ENCODE data around the gene DERA.
"Not testable (repeated sequence)": the region's sequence is repeated elsewhere in the genome, so short reads cannot be mapped to it uniquely, and the experiment has no call there.

Gene DERA

GRCh38 chr12:16043480-16043879 lies 132.3 kb downstream of the DERA start:
- no peaks in the 10 kb centered on the region for H3K27me3 ChIP-seq (ENCODE audit: insufficient read depth, low read length)
- H3K4me3 ChIP-seq (ENCODE audit: low read length), result no peak overlapping the region
- no peaks in the 10 kb centered on the region for H3K36me3 ChIP-seq (ENCODE audit: insufficient read depth, low read length)
- no peaks in the 10 kb centered on the region for H3K4me1 ChIP-seq (ENCODE audit: insufficient read depth, low read length)
- H3K9me3 ChIP-seq (ENCODE audit: low read length), result peaks cover 2% of the 10 kb centered on the region
- H2AFZ ChIP-seq (ENCODE audit: low read depth, low read length), result no peak overlapping the region

DNA sequence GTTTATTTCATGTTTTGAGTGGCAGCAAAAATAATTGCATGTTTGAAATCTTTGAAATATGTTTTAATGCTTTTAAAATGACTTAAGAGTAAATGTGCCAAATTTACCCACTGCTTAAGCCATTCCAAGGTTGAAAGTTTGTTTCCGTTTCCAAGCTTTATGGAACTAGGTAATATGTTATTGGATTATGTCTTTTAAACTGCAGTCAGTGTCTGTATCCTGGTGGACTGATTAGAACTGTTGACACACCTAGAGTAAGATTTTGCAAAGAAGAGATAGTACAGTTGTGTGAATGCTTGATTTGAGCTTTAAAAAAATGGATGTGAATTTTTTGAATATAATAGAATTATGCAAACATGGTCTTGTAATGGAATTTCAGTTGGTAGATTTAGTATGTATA lies 135.1 kb downstream of the DERA start:
- Histone ChIP-seq H3K36me3 (ENCODE audit: insufficient read depth, low read length) (no peaks in the 10 kb centered on the region), H3K27me3 (ENCODE audit: insufficient read depth, low read length) (no peaks in the 10 kb centered on the region), H3K4me1 (ENCODE audit: insufficient read depth, low read length) (no peaks in the 10 kb centered on the region), H3K9me3 (ENCODE audit: low read length) (peaks cover 2% of the 10 kb centered on the region), H3K4me3 (ENCODE audit: low read length) (no peak overlapping the region), H2AFZ (ENCODE audit: low read depth, low read length) (no peak overlapping the region)

GRCh38 chr12:16048511-16048910 lies 137.4 kb downstream of the DERA start:
- H3K27me3 ChIP-seq (ENCODE audit: insufficient read depth, low read length), result no peaks in the 10 kb centered on the region
- no peaks in the 10 kb centered on the region for H3K4me1 ChIP-seq (ENCODE audit: insufficient read depth, low read length)
- no peaks in the 10 kb centered on the region for H3K36me3 ChIP-seq (ENCODE audit: insufficient read depth, low read length)
- no peak overlapping the region for H2AFZ ChIP-seq (ENCODE audit: low read depth, low read length)
- H3K4me3 ChIP-seq (ENCODE audit: low read length), result no peak overlapping the region
- peaks cover 2% of the 10 kb centered on the region for H3K9me3 ChIP-seq (ENCODE audit: low read length)

DNA sequence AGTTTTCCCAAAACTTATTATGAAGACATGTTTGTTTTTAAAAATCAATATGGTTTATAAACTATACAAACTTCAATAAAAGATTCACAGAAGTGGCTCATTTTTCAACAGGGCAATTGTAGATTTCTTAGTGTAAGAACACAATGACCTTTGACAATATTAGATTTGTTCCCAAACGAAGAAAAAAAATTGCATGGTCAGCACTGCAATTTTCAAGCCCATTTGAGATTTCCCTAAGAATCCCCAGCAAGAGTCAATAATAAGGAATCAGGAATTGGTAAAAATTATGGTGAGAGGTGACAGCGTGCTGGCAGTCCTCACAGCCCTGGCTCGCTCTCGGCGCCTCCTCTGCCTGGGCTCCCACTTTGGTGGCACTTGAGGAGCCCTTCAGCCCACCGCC lies 145.8 kb downstream of the DERA start:
- H2AFZ ChIP-seq (ENCODE audit: low read depth, low read length), result no peak overlapping the region

DNA sequence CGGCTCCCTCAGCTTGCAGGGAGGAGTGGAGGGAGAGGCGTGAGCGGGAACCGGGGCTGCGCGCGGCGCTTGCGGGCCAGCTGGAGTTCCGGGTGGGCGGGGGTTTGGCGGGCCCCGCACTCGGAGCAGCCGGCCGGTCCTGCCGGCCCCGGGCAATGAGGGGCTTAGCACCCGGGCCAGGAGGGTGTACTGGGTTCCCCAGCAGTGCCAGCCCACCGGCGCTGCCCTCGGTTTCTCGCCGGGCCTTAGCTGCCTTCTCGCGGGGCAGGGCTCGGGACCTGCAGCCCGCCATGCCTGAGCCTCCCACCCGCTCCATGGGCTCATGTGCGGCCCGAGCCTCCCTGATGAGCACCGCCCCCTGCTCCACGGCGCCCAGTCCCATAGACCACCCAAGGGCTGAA lies 146.2 kb downstream of the DERA start:
- H3K4me3 ChIP-seq (ENCODE audit: low read length); H3K9me3 ChIP-seq (ENCODE audit: low read length); H3K4me1 ChIP-seq (ENCODE audit: insufficient read depth, low read length); H3K27me3 ChIP-seq (ENCODE audit: insufficient read depth, low read length); H3K36me3 ChIP-seq (ENCODE audit: insufficient read depth, low read length); H2AFZ ChIP-seq (ENCODE audit: low read depth, low read length): not testable (repeated sequence)

More for the DNA sequence above, 145.8 kb downstream of the DERA start:
- Histone ChIP-seq H3K9me3 (ENCODE audit: low read length) (no peaks in the 10 kb centered on the region), H3K27me3 (ENCODE audit: insufficient read depth, low read length) (no peaks in the 10 kb centered on the region), H3K36me3 (ENCODE audit: insufficient read depth, low read length) (no peaks in the 10 kb centered on the region), H3K4me3 (ENCODE audit: low read length) (no peak overlapping the region), H3K4me1 (ENCODE audit: insufficient read depth, low read length) (no peaks in the 10 kb centered on the region)

- H3K4me1 ChIP-seq (ENCODE audit: insufficient read depth, low read length), result no peaks in the 10 kb centered on the region
- no peak overlapping the region for H2AFZ ChIP-seq (ENCODE audit: low read depth, low read length)
- H3K36me3 ChIP-seq (ENCODE audit: insufficient read depth, low read length), result no peaks in the 10 kb centered on the region
- H3K4me3 ChIP-seq (ENCODE audit: low read length), result no peak overlapping the region
- H3K27me3 ChIP-seq (ENCODE audit: insufficient read depth, low read length), result peaks cover under 1% of the 10 kb centered on the region
- H3K9me3 ChIP-seq (ENCODE audit: low read length), result no peaks in the 10 kb centered on the region
These were observed 151.5 kb downstream of the DERA start for GRCh38 chr12:16062611-16063010.

DNA sequence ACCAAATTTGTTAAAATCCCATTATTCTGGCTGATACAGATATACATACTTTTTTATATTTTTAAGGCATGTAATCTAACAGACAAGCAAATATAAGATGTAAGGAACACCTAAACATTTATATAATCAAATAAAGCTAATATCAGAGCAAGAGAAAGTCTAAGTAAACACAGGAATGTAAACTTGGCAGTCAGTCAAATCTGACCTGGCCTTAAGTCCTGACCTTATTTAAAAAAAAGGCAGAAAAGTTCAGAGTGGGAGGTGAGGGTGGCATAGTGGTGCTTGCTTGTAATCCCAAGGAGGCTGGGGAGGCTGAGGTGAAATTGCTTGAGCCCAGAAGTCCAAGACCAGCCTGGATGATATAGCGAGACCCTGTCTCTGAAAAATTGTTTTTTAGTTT lies 152.6 kb downstream of the DERA start:
- Histone ChIP-seq H3K27me3 (ENCODE audit: insufficient read depth, low read length) (peaks cover 2% of the 10 kb centered on the region), H3K9me3 (ENCODE audit: low read length) (no peaks in the 10 kb centered on the region), H3K4me3 (ENCODE audit: low read length) (no peak overlapping the region), H3K36me3 (ENCODE audit: insufficient read depth, low read length) (no peaks in the 10 kb centered on the region), H3K4me1 (ENCODE audit: insufficient read depth, low read length) (no peaks in the 10 kb centered on the region), H2AFZ (ENCODE audit: low read depth, low read length) (no peak overlapping the region)

DNA sequence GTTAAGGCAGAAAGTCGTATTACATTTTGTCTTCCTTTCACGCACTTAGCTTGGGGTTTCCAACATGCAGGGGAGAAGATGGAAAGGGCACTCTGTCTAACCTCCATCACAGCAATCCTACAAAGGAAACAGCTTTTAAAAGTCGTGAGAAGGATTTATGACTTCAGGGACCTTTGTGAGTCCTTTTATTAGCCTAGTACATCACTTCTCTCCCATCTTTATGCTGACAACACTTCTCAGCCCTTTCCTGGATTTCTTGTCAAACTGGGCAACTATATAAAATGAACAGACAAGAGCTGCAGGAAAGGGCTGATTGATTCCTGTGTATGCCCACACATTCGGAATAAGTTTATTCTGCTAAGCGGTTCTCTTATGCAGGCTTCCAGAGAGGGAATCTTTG lies 159.0 kb downstream of the DERA start:
- H3K9me3 ChIP-seq (ENCODE audit: low read length), result no peaks in the 10 kb centered on the region
- peaks cover 2% of the 10 kb centered on the region for H3K27me3 ChIP-seq (ENCODE audit: insufficient read depth, low read length)
- H3K4me3 ChIP-seq (ENCODE audit: low read length), result no peak overlapping the region

DNA sequence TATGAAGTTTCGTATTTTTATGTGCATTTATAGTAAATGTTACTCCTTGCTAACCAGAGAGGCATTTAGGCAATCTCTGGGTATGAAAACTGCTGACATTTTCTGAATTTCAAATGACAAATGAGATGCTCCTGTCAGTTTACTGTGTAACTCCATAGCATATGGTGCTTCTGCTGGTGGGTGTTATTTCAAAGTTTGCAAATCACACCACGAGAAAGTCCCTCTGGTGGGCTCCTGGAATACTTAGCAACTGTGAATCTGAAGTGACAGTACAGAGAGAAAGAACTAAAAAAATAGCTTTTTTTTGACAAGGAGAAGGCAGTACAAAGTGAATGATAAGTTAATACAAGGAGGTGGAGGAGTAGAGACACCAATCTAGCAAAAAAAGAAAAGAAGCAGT lies 161.5 kb downstream of the DERA start:
- H2AFZ ChIP-seq (ENCODE audit: low read depth, low read length), result no peak overlapping the region
- H3K9me3 ChIP-seq (ENCODE audit: low read length), result no peaks in the 10 kb centered on the region

More for the DNA sequence above, 159.0 kb downstream of the DERA start:
- Histone ChIP-seq H3K4me1 (ENCODE audit: insufficient read depth, low read length) (no peaks in the 10 kb centered on the region), H2AFZ (ENCODE audit: low read depth, low read length) (no peak overlapping the region), H3K36me3 (ENCODE audit: insufficient read depth, low read length) (no peaks in the 10 kb centered on the region)

DNA sequence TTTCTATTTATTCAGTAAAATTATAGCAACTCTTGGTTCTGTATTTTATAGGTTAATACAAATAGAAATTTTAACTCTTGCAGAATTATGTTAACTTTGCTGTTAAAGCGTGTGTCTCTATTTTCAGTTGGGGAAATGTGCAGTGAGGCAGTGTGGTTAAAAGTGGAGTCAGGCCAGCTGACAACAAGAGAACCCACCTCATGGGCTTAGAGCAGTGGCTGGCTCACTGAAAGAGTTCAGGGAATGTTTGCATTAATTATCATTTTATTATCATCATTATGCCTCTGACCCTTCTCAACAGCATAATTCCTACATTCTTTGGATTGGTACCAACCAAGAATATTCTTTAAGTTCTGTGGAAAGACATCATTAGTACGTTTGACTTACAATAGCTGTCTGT lies 163.8 kb downstream of the DERA start:
- no peaks in the 10 kb centered on the region for H3K36me3 ChIP-seq (ENCODE audit: insufficient read depth, low read length)
- H3K27me3 ChIP-seq (ENCODE audit: insufficient read depth, low read length), result no peaks in the 10 kb centered on the region
- H3K9me3 ChIP-seq (ENCODE audit: low read length), result no peaks in the 10 kb centered on the region
- no peak overlapping the region for H2AFZ ChIP-seq (ENCODE audit: low read depth, low read length)
- H3K4me1 ChIP-seq (ENCODE audit: insufficient read depth, low read length), result no peaks in the 10 kb centered on the region
- no peak overlapping the region for H3K4me3 ChIP-seq (ENCODE audit: low read length)

More for the DNA sequence above, 161.5 kb downstream of the DERA start:
- no peaks in the 10 kb centered on the region for H3K36me3 ChIP-seq (ENCODE audit: insufficient read depth, low read length)
- H3K4me3 ChIP-seq (ENCODE audit: low read length), result no peak overlapping the region
- H3K4me1 ChIP-seq (ENCODE audit: insufficient read depth, low read length), result no peaks in the 10 kb centered on the region
- H3K27me3 ChIP-seq (ENCODE audit: insufficient read depth, low read length), result peaks cover under 1% of the 10 kb centered on the region

GRCh38 chr12:16075887-16076286 lies 164.8 kb downstream of the DERA start:
- Histone ChIP-seq H3K4me1 (ENCODE audit: insufficient read depth, low read length) (no peaks in the 10 kb centered on the region), H3K36me3 (ENCODE audit: insufficient read depth, low read length) (no peaks in the 10 kb centered on the region), H3K4me3 (ENCODE audit: low read length) (no peak overlapping the region), H3K27me3 (ENCODE audit: insufficient read depth, low read length) (no peaks in the 10 kb centered on the region), H2AFZ (ENCODE audit: low read depth, low read length) (no peak overlapping the region), H3K9me3 (ENCODE audit: low read length) (no peaks in the 10 kb centered on the region)

GRCh38 chr12:16076557-16076956 lies 165.4 kb downstream of the DERA start:
- H2AFZ ChIP-seq (ENCODE audit: low read depth, low read length), result no peak overlapping the region
- H3K36me3 ChIP-seq (ENCODE audit: insufficient read depth, low read length), result no peaks in the 10 kb centered on the region
- no peaks in the 10 kb centered on the region for H3K27me3 ChIP-seq (ENCODE audit: insufficient read depth, low read length)
- H3K4me3 ChIP-seq (ENCODE audit: low read length), result no peak overlapping the region
- no peaks in the 10 kb centered on the region for H3K9me3 ChIP-seq (ENCODE audit: low read length)
- no peaks in the 10 kb centered on the region for H3K4me1 ChIP-seq (ENCODE audit: insufficient read depth, low read length)

DNA sequence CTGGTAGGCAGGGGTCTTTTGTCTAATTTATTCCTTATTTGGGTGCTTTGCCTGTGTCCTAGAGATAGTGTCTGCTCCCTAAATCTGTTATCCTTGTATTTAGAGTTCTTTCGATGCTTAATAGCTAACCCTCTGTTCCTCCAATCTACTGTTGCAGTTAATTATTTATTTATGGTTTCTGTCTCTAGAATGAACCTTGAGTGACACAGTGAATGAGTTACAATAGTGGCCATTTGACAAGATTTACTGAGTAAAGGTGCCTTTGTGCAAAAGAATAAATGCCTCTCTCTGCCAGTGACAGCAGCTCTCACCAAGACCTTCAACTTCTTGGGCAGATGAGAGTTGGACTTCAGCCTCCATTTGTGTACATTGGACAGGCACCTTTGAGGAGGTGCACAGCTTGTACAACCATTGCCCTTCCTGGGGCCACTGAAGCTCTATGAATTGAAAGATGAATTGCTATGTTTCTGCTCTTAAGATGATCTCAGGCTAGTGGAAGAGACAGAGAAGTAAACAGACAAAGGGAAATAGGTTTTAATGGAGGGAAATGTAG lies 165.9 kb downstream of the DERA start:
- H3K27me3 ChIP-seq (ENCODE audit: insufficient read depth, low read length), result no peaks in the 10 kb centered on the region
- H3K9me3 ChIP-seq (ENCODE audit: low read length), result no peaks in the 10 kb centered on the region
- H3K36me3 ChIP-seq (ENCODE audit: insufficient read depth, low read length), result no peaks in the 10 kb centered on the region
- no peak overlapping the region for H3K4me3 ChIP-seq (ENCODE audit: low read length)
- H2AFZ ChIP-seq (ENCODE audit: low read depth, low read length), result no peak overlapping the region
- no peaks in the 10 kb centered on the region for H3K4me1 ChIP-seq (ENCODE audit: insufficient read depth, low read length)

- H3K36me3 ChIP-seq (ENCODE audit: insufficient read depth, low read length), result no peaks in the 10 kb centered on the region
- no peak overlapping the region for H2AFZ ChIP-seq (ENCODE audit: low read depth, low read length)
- no peaks in the 10 kb centered on the region for H3K4me1 ChIP-seq (ENCODE audit: insufficient read depth, low read length)
- no peak overlapping the region for H3K4me3 ChIP-seq (ENCODE audit: low read length)
- H3K27me3 ChIP-seq (ENCODE audit: insufficient read depth, low read length), result no peaks in the 10 kb centered on the region
- H3K9me3 ChIP-seq (ENCODE audit: low read length), result no peaks in the 10 kb centered on the region
These were observed 175.3 kb downstream of the DERA start for GRCh38 chr12:16086462-16086861.

Data from neuron (in vitro differentiated cells).